Measurements from ENCODE around the gene ALPL. TPM values are rescaled to one million over a fixed set of nuclear protein-coding genes. Genes with fewer than 3 reads are reported as not detected.
A peak's percentile ranks its signal among the peaks of the same experiment; 100 is the strongest.

Gene ALPL
- total and polyA plus RNA-seq, 9 of the 15 experiments (the other 6 are each of a cell fraction or from before 2014, with no cell fraction given): 0.04 to 0.38 (median 0.18) TPM; not detected in 4

GRCh38 chr1:21499283-21499950 lies 9.8 kb upstream of the ALPL start:
- no peak for DNase-seq (ENCODE audit: extremely low read depth in 1 of 4, low spot score in 3 of 4)
- TF ChIP-seq PURB (CRISPR knock-in tag; IDR thresholded peaks at IDR 0.05; ENCODE audit: low read depth) (no peak), ZNF707 (CRISPR knock-in tag; conservative IDR thresholded peaks at IDR 0.05) (peak; percentile 84), ZNF311 (CRISPR knock-in tag; IDR thresholded peaks at IDR 0.05) (no peak), TAF7 (tag; IDR thresholded peaks at IDR 0.05) (no peak), ZNF146 (CRISPR knock-in tag; IDR thresholded peaks at IDR 0.05; ENCODE audit: unreplicated experiment) (no peak)
- no peak for FAIRE-seq
- Histone ChIP-seq H3K9me3 (replicated peaks; ENCODE audit: control insufficient read depth, insufficient read depth, low read depth, low read length) (peaks cover 3% of the 10 kb centered on the region; the same call in 1 of the 2 replicates), H3K79me2 (ENCODE audit: control insufficient read depth, insufficient read depth, low read length) (no peaks in the 10 kb centered on the region), H3K4me2 (ENCODE audit: insufficient read depth, low read length) (no peak overlapping the region), H3K9ac (ENCODE audit: insufficient read depth in 1 of 2, low read depth in 2 of 2, low read length in 2 of 2) (no peak overlapping the region), H3K36me3 (ENCODE audit: control insufficient read depth, insufficient read depth, low read length) (no peaks in the 10 kb centered on the region), H3K9me1 (ENCODE audit: control insufficient read depth, insufficient read depth, low read length) (no peaks in the 10 kb centered on the region), H3K4me1 (replicated peaks in 1 of 2; ENCODE audit: control insufficient read depth in 2 of 2, insufficient read depth in 2 of 2, low read length in 2 of 2) (no peaks in the 10 kb centered on the region), H4K20me1 (replicated peaks; ENCODE audit: control insufficient read depth, insufficient read depth, low read length) (no peaks in the 10 kb centered on the region), H3K27me3 (ENCODE audit: control insufficient read depth in 2 of 2, insufficient read depth in 2 of 2, low read length in 2 of 2) (peaks cover 15 to 23% of the 10 kb centered on the region in 2 experiments), H3K27ac (ENCODE audit: extremely low read depth, low read depth, low read length) (no peak overlapping the region), H3K4me3 (no peak overlapping the region), H2AFZ (ENCODE audit: low read depth, low read length) (no peak overlapping the region)
- WGBS (ENCODE audit: insufficient coverage, low coverage, missing lambda C conversion rate): 0% methylated on average over 1 of the region's 1 CpG
- in situ Hi-C loops (cut with MboI) (no loop called here), intact Hi-C loops (cut with micrococcal nuclease) (no loop called here)
- no TSS peak for BruUV-seq (replicated peaks)
- ChIA-PET POLR2A (interaction anchor here (1.3 kb wide), 1 partner anchor 33 kb away, joined by 4 read pairs; no protein-coding TSS in a partner anchor), CTCF (ENCODE audit: low intra/inter-chr PET ratio) (interaction anchor here (0.7 to 2.5 kb wide), 2 partner anchors 96 to 129 kb away, joined by 3 to 17 read pairs; no protein-coding TSS in a partner anchor)
- no peak for ATAC-seq
